Peyer's patch (tissue), 4 donors: ENCODE results near the gene KRTAP5-2. TPM values are rescaled to one million over a fixed set of nuclear protein-coding genes. Genes with fewer than 3 reads are reported as not detected.
A peak's percentile ranks its signal among the peaks of the same experiment; 100 is the strongest.
"Not testable (repeated sequence)": the region's sequence is repeated elsewhere in the genome, so short reads cannot be mapped to it uniquely, and the experiment has no call there.

Experiments used
- DNase-seq, 3 donors: peaks; one replicate each; pipeline ENCODE4 v3.0.0-alpha.2; 2017 to 2019
- H3K27ac ChIP-seq, 4 donors: fragments of 200-600 bp; sonication (generic); one replicate each; pipeline ENCODE4 v1.5.1; 2016 to 2019
- H3K27me3 ChIP-seq, 2 donors: fragments of 200-600 bp; sonication (generic); one replicate each; pipeline ENCODE4 v1.5.1; 2019
- H3K36me3 ChIP-seq, 3 donors: fragments of 200-600 bp; sonication (generic); one replicate each; pipeline ENCODE4 v1.5.1; 2016 to 2019
- H3K4me1 ChIP-seq, 4 donors: fragments of 200-600 bp; sonication (generic); one replicate each; pipeline ENCODE4 v1.5.1; 2016 to 2019
- H3K4me3 ChIP-seq, 4 donors: fragments of 200-600 bp; sonication (generic); 1 replicate in 3 of 4; 2 replicates in 1 of 4; pipeline ENCODE4 v1.5.1; 2016 to 2019; ENCODE audit warnings: mild to moderate bottlenecking in 1 of 4
- H3K9me3 ChIP-seq, 4 donors: fragments of 200-600 bp; sonication (generic); one replicate each; pipeline ENCODE4 v1.5.1; 2016 to 2019; ENCODE audit warnings: mild to moderate bottlenecking in 1 of 4
- POLR2A ChIP-seq, 2 donors: fragments of 450-650 bp; IDR thresholded peaks; one replicate each; pipeline ENCODE4 v1.5.1; 2017; ENCODE audit warnings: antibody characterized with exemption in 2 of 2, mild to moderate bottlenecking in 2 of 2, moderate library complexity in 2 of 2
- total RNA-seq, 4 donors: library from RNA; depleted of rRNA; stranded (reverse); fragments of >200 nt; gene quantifications; one replicate each; pipeline ENCODE4 v1.1.0, GENCODE V29; 2016
- TF ChIP-seq, protein P1 (sequence below), 6 experiments: fragments of 450-650 bp in 4 of 6; fragments of 200-600 bp in 2 of 6; sonication (generic) in 1 of 6; IDR thresholded peaks; one replicate each; pipeline ENCODE4 v1.5.1; 2017 to 2019; ENCODE audit warnings: antibody characterized with exemption in 6 of 6, mild to moderate bottlenecking in 3 of 6, moderate library complexity in 1 of 6

KRTAP5-2 gene
- total RNA-seq, 4 donors from 2014 or later = not detected

- Histone ChIP-seq H3K27me3 (no peaks in the 10 kb centered on the region), H3K4me3 (no peak overlapping the region), H3K27ac (no peak overlapping the region), H3K36me3 (no peaks in the 10 kb centered on the region), H3K9me3 (no peaks in the 10 kb centered on the region), H3K4me1 (peaks cover 0 to 3% (median 0%) of the 10 kb centered on the region in 4 donors)
- no peak for DNase-seq
- no peak for TF ChIP-seq POLR2A (IDR thresholded peaks at IDR 0.05)
- TF ChIP-seq, protein P1, sequence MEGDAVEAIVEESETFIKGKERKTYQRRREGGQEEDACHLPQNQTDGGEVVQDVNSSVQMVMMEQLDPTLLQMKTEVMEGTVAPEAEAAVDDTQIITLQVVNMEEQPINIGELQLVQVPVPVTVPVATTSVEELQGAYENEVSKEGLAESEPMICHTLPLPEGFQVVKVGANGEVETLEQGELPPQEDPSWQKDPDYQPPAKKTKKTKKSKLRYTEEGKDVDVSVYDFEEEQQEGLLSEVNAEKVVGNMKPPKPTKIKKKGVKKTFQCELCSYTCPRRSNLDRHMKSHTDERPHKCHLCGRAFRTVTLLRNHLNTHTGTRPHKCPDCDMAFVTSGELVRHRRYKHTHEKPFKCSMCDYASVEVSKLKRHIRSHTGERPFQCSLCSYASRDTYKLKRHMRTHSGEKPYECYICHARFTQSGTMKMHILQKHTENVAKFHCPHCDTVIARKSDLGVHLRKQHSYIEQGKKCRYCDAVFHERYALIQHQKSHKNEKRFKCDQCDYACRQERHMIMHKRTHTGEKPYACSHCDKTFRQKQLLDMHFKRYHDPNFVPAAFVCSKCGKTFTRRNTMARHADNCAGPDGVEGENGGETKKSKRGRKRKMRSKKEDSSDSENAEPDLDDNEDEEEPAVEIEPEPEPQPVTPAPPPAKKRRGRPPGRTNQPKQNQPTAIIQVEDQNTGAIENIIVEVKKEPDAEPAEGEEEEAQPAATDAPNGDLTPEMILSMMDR (IDR thresholded peaks at IDR 0.05) = no peak
These were observed 632 bp downstream of the KRTAP5-2 start for GRCh38 chr11:1597331-1597993.

GRCh38 chr11:1596576-1597121 lies 1.4 kb downstream of the KRTAP5-2 start:
- not testable (repeated sequence) for H3K4me3 ChIP-seq, H3K27me3 ChIP-seq, H3K9me3 ChIP-seq, H3K4me1 ChIP-seq, H3K36me3 ChIP-seq
- DNase-seq = peak in 2 of 3 donors; percentile 72 to 75
- peak overlapping the region in 2 of 4 donors; percentile 51 to 57 for H3K27ac ChIP-seq

DNA sequence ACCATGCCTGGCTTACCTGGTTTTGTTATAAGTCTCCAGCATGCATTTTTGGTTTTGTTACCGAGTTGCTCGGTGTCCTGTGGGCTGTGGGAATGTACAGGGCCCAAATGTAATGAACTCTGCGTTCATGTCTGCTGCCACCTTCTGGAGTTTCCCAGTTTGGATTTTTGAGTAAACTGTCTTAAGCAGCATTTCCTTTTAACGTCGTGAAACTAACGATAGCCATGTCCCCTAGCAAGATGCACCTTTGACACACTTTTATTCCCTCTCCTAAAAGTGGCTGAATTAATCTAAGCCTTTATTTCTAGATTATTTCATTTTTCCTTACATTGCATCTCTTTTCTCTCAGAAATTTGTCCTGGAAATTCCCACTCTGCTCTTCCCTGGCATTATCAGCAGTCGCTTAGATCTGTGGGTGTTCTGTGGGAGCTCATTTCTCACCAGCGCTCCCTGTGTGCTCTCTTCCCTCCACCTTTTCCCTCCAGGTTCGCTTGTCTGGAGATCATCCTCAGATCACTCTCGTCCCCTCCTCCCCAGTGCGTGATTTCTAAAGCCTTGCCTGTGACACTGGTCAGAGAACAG lies 2.0 kb downstream of the KRTAP5-2 start:
- TF ChIP-seq, protein P1 (IDR thresholded peaks at IDR 0.05) = peak in 1 of 6 experiments; percentile 1
- TF ChIP-seq POLR2A (IDR thresholded peaks at IDR 0.05) = peak in 1 of 2 donors; percentile 33
- not testable (repeated sequence) for H3K27me3 ChIP-seq, H3K36me3 ChIP-seq, H3K4me3 ChIP-seq, H3K9me3 ChIP-seq, H3K4me1 ChIP-seq, DNase-seq
- peak overlapping the region in 3 of 4 donors; percentile 28 to 57 (median 51) for H3K27ac ChIP-seq

- Histone ChIP-seq H3K4me3 (no peak overlapping the region), H3K36me3 (no peaks in the 10 kb centered on the region), H3K27me3 (no peaks in the 10 kb centered on the region), H3K27ac (no peak overlapping the region), H3K9me3 (no peaks in the 10 kb centered on the region), H3K4me1 (peaks cover 0 to 3% (median 0%) of the 10 kb centered on the region in 4 donors)
- TF ChIP-seq, protein P1 (IDR thresholded peaks at IDR 0.05) = no peak
- TF ChIP-seq POLR2A (IDR thresholded peaks at IDR 0.05) = no peak
- DNase-seq = no peak
These were observed 5.5 kb downstream of the KRTAP5-2 start for GRCh38 chr11:1592628-1593027.

- no peak overlapping the region for H3K27ac ChIP-seq
- no peak for DNase-seq
These were observed 8.1 kb downstream of the KRTAP5-2 start for GRCh38 chr11:1589996-1590395.

GRCh38 chr11:1589191-1589963 lies 8.7 kb downstream of the KRTAP5-2 start:
- not testable (repeated sequence) for H3K27me3 ChIP-seq, H3K27ac ChIP-seq, DNase-seq, H3K9me3 ChIP-seq, H3K4me3 ChIP-seq, H3K36me3 ChIP-seq, H3K4me1 ChIP-seq

More at GRCh38 chr11:1589996-1590395, 8.1 kb downstream of the KRTAP5-2 start:
- Histone ChIP-seq H3K36me3 (no peaks in the 10 kb centered on the region), H3K4me3 (no peak overlapping the region), H3K9me3 (no peaks in the 10 kb centered on the region), H3K4me1 (no peaks in the 10 kb centered on the region), H3K27me3 (no peaks in the 10 kb centered on the region)
- TF ChIP-seq POLR2A (IDR thresholded peaks at IDR 0.05) = no peak
- TF ChIP-seq, protein P1 (IDR thresholded peaks at IDR 0.05) = no peak
